Mesenchymal stem cell (in vitro differentiated cells and primary cell): ENCODE measurements around the gene LZTS3.

Source experiments
- DNase-seq: peaks from one replicate; pipeline ENCODE4 v3.0.0-alpha.2; 2013
- H2AFZ ChIP-seq: one replicate; pipeline ENCODE4 v1.6.1; 2013; ENCODE audit warnings: low read depth, mild to moderate bottlenecking, control low read depth, inconsistent platforms, low read length, moderate library complexity
- H2AK5ac ChIP-seq: 2 replicates; pipeline ENCODE4 v1.6.1; 2013; ENCODE audit warnings: low read length, moderate library complexity, mild to moderate bottlenecking, inconsistent platforms; ENCODE audit not compliant: severe bottlenecking
- H2BK120ac ChIP-seq: one replicate; pipeline ENCODE4 v1.6.1; 2013; ENCODE audit warnings: low read depth, mild to moderate bottlenecking, inconsistent platforms, low read length, moderate library complexity
- H2BK12ac ChIP-seq, 2 experiments: one replicate each; pipeline ENCODE4 v1.6.1; 2013; ENCODE audit warnings: inconsistent platforms in 2 of 2, low read length in 2 of 2, mild to moderate bottlenecking in 2 of 2, moderate library complexity in 2 of 2, control low read depth in 1 of 2
- H2BK15ac ChIP-seq: one replicate; pipeline ENCODE4 v1.6.1; 2013; ENCODE audit warnings: mild to moderate bottlenecking, low read depth, inconsistent platforms; ENCODE audit not compliant: poor library complexity, severe bottlenecking
- H2BK5ac ChIP-seq: 2 replicates; pipeline ENCODE4 v1.6.1; 2013; ENCODE audit warnings: low read depth, mild to moderate bottlenecking, low read length, control low read depth, inconsistent platforms; ENCODE audit not compliant: poor library complexity, severe bottlenecking
- H3K14ac ChIP-seq, 2 experiments: one replicate each; pipeline ENCODE4 v1.6.1; 2013; ENCODE audit warnings: inconsistent platforms in 2 of 2, low read length in 2 of 2, control low read depth in 1 of 2, mild to moderate bottlenecking in 1 of 2, moderate library complexity in 1 of 2
- H3K18ac ChIP-seq, 2 experiments: one replicate each; pipeline ENCODE4 v1.6.1; 2013; ENCODE audit warnings: inconsistent platforms in 2 of 2, low read length in 2 of 2, control low read depth in 1 of 2, low read depth in 1 of 2, mild to moderate bottlenecking in 1 of 2
- H3K23ac ChIP-seq, 2 experiments: one replicate each; pipeline ENCODE4 v1.6.1; 2013; ENCODE audit warnings: inconsistent platforms in 2 of 2, low read length in 2 of 2, mild to moderate bottlenecking in 2 of 2, moderate library complexity in 2 of 2, control low read depth in 1 of 2
- H3K27ac ChIP-seq: 2 replicates; pipeline ENCODE4 v1.5.1; 2013; ENCODE audit warnings: mild to moderate bottlenecking, moderate library complexity, low read length, control low read depth, inconsistent platforms; ENCODE audit not compliant: poor library complexity, severe bottlenecking
- H3K27me3 ChIP-seq, 2 experiments: 2 replicates each; pipeline versions ENCODE4 v1.6.1 to v1.7.0; 2013; ENCODE audit warnings: low read length in 2 of 2, mild to moderate bottlenecking in 2 of 2, moderate library complexity in 2 of 2, control low read depth in 1 of 2, inconsistent platforms in 1 of 2; ENCODE audit not compliant: control insufficient read depth in 1 of 2, insufficient read depth in 1 of 2
- H3K36me3 ChIP-seq, 2 experiments: 2 replicates each; pipeline versions ENCODE4 v1.6.1 to v1.7.0; 2013; ENCODE audit warnings: low read length in 2 of 2, control low read depth in 1 of 2, inconsistent platforms in 1 of 2, low read depth in 1 of 2, mild to moderate bottlenecking in 1 of 2; ENCODE audit not compliant: insufficient read depth in 2 of 2, control insufficient read depth in 1 of 2
- H3K4ac ChIP-seq, 2 experiments: one replicate each; pipeline ENCODE4 v1.6.1; 2013; ENCODE audit warnings: inconsistent platforms in 2 of 2, low read length in 2 of 2, mild to moderate bottlenecking in 2 of 2, moderate library complexity in 2 of 2, control low read depth in 1 of 2, low read depth in 1 of 2
- H3K4me1 ChIP-seq: 2 replicates; pipeline ENCODE4 v1.6.1; 2013; ENCODE audit warnings: low read depth, low read length, control low read depth; ENCODE audit not compliant: control insufficient read depth, insufficient read depth
- H3K4me2 ChIP-seq: 2 replicates; pipeline ENCODE4 v1.6.1; 2013; ENCODE audit warnings: low read length, mild to moderate bottlenecking, inconsistent platforms; ENCODE audit not compliant: poor library complexity, severe bottlenecking
- H3K4me3 ChIP-seq, 2 experiments: 2 replicates each; pipeline versions ENCODE4 v1.5.1 to v1.7.0; 2013; ENCODE audit warnings: low read length in 2 of 2, mild to moderate bottlenecking in 2 of 2, control low read depth in 1 of 2, low read depth in 1 of 2; ENCODE audit not compliant: insufficient read depth in 1 of 2
- H3K79me1 ChIP-seq: replicated peaks from 2 replicates; pipeline ENCODE4 v1.6.1; 2013; ENCODE audit warnings: mild to moderate bottlenecking, control low read depth, low read length, inconsistent platforms; ENCODE audit not compliant: poor library complexity, severe bottlenecking
- H3K9ac ChIP-seq: 2 replicates; pipeline ENCODE4 v1.7.0; 2013; ENCODE audit warnings: mild to moderate bottlenecking, low read length, moderate library complexity
- H3K9me3 ChIP-seq: 2 replicates; pipeline ENCODE4 v1.7.0; 2013; ENCODE audit warnings: mild to moderate bottlenecking, low read length; ENCODE audit not compliant: control insufficient read depth
- H4K8ac ChIP-seq: one replicate; pipeline ENCODE4 v1.6.1; 2013; ENCODE audit warnings: inconsistent platforms, mild to moderate bottlenecking, low read length, moderate library complexity
- H4K91ac ChIP-seq: one replicate; pipeline ENCODE4 v1.6.1; 2013; ENCODE audit warnings: mild to moderate bottlenecking, low read length, inconsistent platforms
- WGBS: methylation state at CpG from one replicate; pipeline ENCODE4 v1.1.7; 2013; ENCODE audit warnings: mixed read lengths; 5-methylcytosine and 5-hydroxymethylcytosine counted together

LZTS3 gene

DNA sequence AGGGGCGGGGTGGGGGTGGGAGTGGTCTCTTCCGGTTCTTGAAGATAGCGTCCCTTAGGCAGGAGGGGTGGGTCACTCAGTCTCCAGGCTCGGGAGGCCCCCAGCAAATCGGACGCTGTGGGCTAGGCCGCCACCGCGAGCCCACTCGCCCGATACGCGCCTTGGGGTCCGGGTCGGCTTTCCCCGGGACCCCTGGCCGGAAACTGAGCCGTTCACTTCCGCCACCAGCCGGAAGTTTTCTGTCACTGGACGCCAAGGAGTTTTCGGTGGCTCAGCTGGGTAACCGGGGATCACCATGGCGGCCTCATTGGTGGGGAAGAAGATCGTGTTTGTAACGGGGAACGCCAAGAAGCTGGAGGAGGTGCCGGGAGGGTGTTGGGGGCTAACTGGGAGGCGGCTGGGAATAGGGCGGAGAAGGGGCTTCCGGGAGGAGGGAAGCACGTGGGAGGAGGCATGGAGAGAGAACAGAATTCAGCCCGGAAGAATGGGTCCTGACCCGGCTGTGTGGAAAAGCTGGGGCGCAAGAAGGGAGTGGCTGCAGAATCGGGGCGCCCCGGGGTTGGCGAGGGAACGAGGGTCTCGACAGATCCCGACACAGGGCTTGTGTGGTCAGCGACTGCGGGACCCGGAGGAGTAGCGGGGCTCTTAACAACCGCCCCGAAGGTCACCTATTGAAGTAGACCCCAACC, 36.1 kb upstream of the LZTS3 start, which contains the start of gene ITPA:
ITPA (plus strand) TSS at position 242 of the 689 bp plus-strand sequence; CDS start at position 296, 54 bp downstream.
- H3K14ac ChIP-seq: peak within 1 kb of the TSS; percentile 5 to 93
- peak within 1 kb of the TSS; percentile 84 for H2AK5ac ChIP-seq
- under 1% methylated on average over 46 of the region's 48 CpGs for WGBS
- H3K9ac ChIP-seq: peak within 1 kb of the TSS; percentile 88
- H4K8ac ChIP-seq: peak within 1 kb of the TSS; percentile 97
- H2BK12ac ChIP-seq: peak within 1 kb of the TSS in 1 of 2 experiments; percentile 48
- H4K91ac ChIP-seq: peak within 1 kb of the TSS; percentile 96
- H3K23ac ChIP-seq: no peak within 1 kb of the TSS
- H2AFZ ChIP-seq: peak within 1 kb of the TSS; percentile 84
- H3K4ac ChIP-seq: peak within 1 kb of the TSS; percentile 90 to 99
- no peaks in the 10 kb centered on the region for H3K27me3 ChIP-seq
- H3K18ac ChIP-seq: peak within 1 kb of the TSS; percentile 90 to 92
- peaks cover 11% of the 10 kb centered on the region for H3K4me1 ChIP-seq
- H2BK5ac ChIP-seq: peak within 1 kb of the TSS; percentile 69
- H3K79me1 ChIP-seq: peaks cover 26% of the 10 kb centered on the region
- peak within 1 kb of the TSS; percentile 100 for H2BK120ac ChIP-seq
- DNase-seq: peak; percentile 63
- H2BK15ac ChIP-seq: peak within 1 kb of the TSS; percentile 78
- peak within 1 kb of the TSS; percentile 75 for H3K27ac ChIP-seq
- no peaks in the 10 kb centered on the region for H3K9me3 ChIP-seq
- peak within 1 kb of the TSS; percentile 72 for H3K4me2 ChIP-seq
- H3K36me3 ChIP-seq: peaks cover 12 to 20% of the 10 kb centered on the region in 2 experiments
- peak within 1 kb of the TSS; percentile 85 to 97 for H3K4me3 ChIP-seq

DNA sequence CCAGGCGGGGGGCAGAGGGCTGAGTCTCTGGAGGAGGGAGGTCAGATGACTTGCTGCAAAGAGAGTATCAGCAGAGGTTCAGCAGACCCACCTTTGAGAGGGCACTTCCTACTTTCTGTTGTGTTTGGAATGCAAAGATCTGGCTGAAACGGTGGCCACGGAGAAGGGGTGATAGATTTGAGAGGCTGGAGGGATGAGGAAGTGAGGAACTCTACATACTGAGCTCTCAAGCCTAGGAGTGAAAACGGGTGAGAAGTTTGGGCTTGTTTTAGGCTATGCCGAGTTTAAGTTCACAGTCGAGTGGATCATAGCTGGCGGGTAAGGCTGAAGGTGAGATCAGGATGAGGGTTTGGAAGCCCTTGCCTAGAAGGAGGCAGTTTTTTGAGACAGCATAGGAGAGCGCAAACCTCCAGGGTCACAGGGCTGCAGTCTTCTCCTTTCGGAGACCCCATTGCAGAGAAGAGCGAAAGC, 35.5 kb upstream of the LZTS3 start:
- Histone ChIP-seq H2AFZ (no peak overlapping the region), H3K9ac (peak overlapping the region; percentile 88), H3K4me3 (peak overlapping the region; percentile 85 to 97), H2BK5ac (no peak overlapping the region), H3K4ac (peak overlapping the region; percentile 1 to 90), H3K27me3 (no peaks in the 10 kb centered on the region), H3K27ac (peak overlapping the region; percentile 75), H2AK5ac (peak overlapping the region; percentile 84), H2BK12ac (peak overlapping the region in 1 of 2 experiments; percentile 48), H2BK15ac (peak overlapping the region; percentile 56), H3K14ac (peak overlapping the region; percentile 5 to 87), H3K36me3 (peaks cover 10 to 15% of the 10 kb centered on the region in 2 experiments), H3K23ac (no peak overlapping the region), H4K8ac (peak overlapping the region; percentile 83), H3K79me1 (peaks cover 23% of the 10 kb centered on the region), H4K91ac (peak overlapping the region; percentile 79), H3K4me1 (peaks cover 11% of the 10 kb centered on the region), H3K4me2 (peak overlapping the region; percentile 72), H3K9me3 (no peaks in the 10 kb centered on the region), H2BK120ac (peak overlapping the region; percentile 100), H3K18ac (peak overlapping the region; percentile 90 to 92)
- DNase-seq: peak; percentile 29
- under 1% methylated on average over 10 of the region's 10 CpGs for WGBS

DNA sequence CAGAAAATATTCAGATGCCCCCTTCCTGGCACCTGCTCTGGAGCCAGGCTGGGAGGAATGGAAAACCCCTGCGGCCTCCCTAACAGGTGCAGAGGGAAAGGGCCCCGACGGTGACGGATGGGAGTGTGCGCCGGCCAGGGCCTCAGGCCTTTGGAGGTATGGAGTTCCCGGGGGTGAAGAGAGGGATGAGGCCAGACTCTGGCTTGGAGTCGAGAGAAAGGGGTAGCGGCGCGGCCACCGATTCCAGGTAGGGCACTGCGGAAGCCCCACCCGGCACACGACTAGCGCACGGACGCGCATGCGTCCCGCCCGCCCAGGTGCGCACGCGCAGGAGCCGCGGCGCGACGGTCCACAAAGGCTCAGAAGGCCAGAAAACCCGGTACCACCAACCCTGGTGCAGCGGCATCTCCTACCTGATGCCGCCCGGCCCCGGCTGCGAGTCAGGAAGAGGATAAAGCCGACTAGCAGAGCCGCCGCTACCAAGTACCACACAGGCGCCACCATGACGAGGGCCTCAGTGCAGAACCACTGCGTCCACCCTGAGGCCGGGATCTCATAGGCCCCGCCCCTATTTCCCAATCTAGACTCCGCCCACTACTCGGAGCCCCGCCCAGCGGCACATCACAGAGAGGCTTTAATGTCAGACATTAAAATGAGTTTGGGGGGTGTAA, 30.9 kb upstream of the LZTS3 start, which contains the start of gene DDRGK1:
DDRGK1 (minus strand) TSS at position 559 of the 671 bp plus-strand sequence; CDS start at position 504, 55 bp downstream.
- 4% methylated on average over 44 of the region's 48 CpGs for WGBS
- H2BK12ac ChIP-seq: no peak within 1 kb of the TSS
- peak within 1 kb of the TSS in 1 of 2 experiments; percentile 44 for H3K14ac ChIP-seq
- H3K79me1 ChIP-seq: peaks cover 30% of the 10 kb centered on the region
- H3K4me1 ChIP-seq: peaks cover 14% of the 10 kb centered on the region
- peak within 1 kb of the TSS; percentile 54 for H2AFZ ChIP-seq
- H2BK120ac ChIP-seq: peak within 1 kb of the TSS; percentile 71
- H3K9me3 ChIP-seq: no peaks in the 10 kb centered on the region
- H3K4ac ChIP-seq: peak within 1 kb of the TSS; percentile 48 to 62
- H3K9ac ChIP-seq: peak within 1 kb of the TSS; percentile 95
- peaks cover 28 to 35% of the 10 kb centered on the region in 2 experiments for H3K36me3 ChIP-seq
- DNase-seq: peak; percentile 85
- H3K23ac ChIP-seq: peak within 1 kb of the TSS in 1 of 2 experiments; percentile 41
- no peak within 1 kb of the TSS for H2BK5ac ChIP-seq
- no peak within 1 kb of the TSS for H2AK5ac ChIP-seq
- peak within 1 kb of the TSS; percentile 67 to 94 for H3K18ac ChIP-seq
- H4K91ac ChIP-seq: peak within 1 kb of the TSS; percentile 57
- H3K27ac ChIP-seq: peak within 1 kb of the TSS; percentile 77
- no peaks in the 10 kb centered on the region for H3K27me3 ChIP-seq
- peak within 1 kb of the TSS; percentile 76 for H2BK15ac ChIP-seq
- peak within 1 kb of the TSS; percentile 74 for H4K8ac ChIP-seq
- peak within 1 kb of the TSS; percentile 72 for H3K4me2 ChIP-seq
- H3K4me3 ChIP-seq: peak within 1 kb of the TSS; percentile 80 to 89
